GM19351 (cell line): ENCODE data around the gene MCTP1.
"Not testable (repeated sequence)": the region's sequence is repeated elsewhere in the genome, so short reads cannot be mapped to it uniquely, and the experiment has no call there.

ENCODE experiments used
- ATAC-seq: cut with Tn5 transposase; IDR thresholded peaks from one replicate; pipeline ENCODE4 v1.9.1; 2021; ENCODE audit warnings: mild to moderate bottlenecking, moderate library complexity; ENCODE audit not compliant: unreplicated experiment

MCTP1 gene

DNA sequence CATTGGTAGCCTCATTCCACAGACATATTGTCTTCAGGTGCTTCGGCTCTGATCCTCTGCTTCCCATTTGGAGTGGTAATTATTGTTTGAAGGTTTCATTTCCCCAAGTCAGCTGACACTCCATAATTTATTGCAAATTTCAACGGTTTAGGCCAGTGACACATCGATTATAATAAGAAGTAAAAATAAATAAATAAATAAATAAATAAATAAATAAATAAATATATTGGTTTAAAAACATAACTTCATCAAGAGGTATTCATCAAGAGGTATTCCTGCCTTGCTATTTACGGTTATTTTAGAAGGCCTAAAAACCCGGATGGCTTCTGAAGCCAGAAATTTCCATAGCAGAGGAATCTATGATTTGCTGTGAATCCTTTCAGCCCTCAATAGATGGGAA, 393.3 kb downstream of the MCTP1 start:
- ATAC-seq, result no peak

DNA sequence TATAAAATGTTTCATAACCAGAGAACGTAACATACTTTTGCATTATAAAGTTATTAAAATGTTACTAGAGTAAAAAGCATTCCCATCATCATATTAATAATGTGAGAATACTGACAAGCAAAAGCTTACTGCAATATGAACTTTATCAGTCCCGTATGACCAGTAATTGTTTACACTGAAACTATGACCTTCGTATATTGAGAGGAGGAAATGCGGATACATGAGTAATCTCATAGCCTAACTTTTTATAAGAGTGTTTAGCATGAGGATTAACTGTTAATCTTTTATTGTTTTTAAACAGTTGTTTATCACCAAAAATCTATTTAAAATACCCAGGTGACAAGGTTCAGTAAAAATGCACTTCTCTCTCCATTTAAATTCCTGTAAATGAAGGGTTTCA, 394.0 kb downstream of the MCTP1 start:
- ATAC-seq, result no peak

DNA sequence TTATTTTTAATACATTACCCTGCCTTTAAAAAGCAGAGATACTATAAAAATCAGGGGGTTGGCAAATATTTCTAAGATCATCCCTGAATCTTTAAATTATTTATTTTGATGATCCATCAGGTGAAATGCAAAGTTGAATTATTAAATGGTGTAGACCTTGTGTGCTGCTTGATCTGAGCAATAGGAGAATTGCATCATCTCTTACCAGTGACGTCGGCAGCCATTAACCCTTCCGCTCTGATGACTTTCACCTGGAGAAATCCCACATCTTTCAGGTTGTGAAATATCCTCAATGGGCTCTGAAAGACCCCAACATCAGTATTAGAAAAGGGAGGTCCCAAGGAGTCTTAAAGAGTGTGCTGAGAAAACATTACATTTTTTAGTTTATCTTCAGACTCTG, 396.2 kb downstream of the MCTP1 start:
- ATAC-seq, result no peak

- no peak for ATAC-seq
Observed at GRCh38 chr5:94885931-94886330, 399.0 kb downstream of the MCTP1 start.

DNA sequence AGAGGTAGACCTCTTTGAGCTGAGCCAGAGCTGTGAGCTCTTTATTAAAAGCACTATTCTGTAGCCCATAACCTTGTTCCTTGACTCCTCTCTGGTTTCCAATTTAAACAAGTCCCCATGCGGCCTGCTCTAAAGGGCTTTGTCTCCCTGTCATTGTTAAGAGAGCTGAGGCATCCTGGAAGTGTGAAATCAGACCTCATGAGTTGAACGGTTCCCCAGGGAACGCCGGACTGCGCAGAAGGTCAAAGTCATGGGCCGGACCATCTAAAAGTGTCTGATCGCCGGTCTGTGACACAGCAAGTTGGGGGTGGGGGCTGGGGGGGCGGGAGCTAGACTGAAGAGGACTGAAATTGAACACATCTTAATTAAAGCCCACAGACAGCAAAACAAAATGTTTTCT, 400.6 kb downstream of the MCTP1 start:
- ATAC-seq, result no peak

- no peak for ATAC-seq
Observed at GRCh38 chr5:94872526-94872925, 412.4 kb downstream of the MCTP1 start.

GRCh38 chr5:94870511-94871183, 414.2 kb downstream of the MCTP1 start:
- ATAC-seq, result no peak

- no peak for ATAC-seq
Observed at GRCh38 chr5:94869921-94870320, 415.0 kb downstream of the MCTP1 start.

- ATAC-seq, result no peak
Observed at GRCh38 chr5:94863951-94864350, 420.9 kb downstream of the MCTP1 start.

DNA sequence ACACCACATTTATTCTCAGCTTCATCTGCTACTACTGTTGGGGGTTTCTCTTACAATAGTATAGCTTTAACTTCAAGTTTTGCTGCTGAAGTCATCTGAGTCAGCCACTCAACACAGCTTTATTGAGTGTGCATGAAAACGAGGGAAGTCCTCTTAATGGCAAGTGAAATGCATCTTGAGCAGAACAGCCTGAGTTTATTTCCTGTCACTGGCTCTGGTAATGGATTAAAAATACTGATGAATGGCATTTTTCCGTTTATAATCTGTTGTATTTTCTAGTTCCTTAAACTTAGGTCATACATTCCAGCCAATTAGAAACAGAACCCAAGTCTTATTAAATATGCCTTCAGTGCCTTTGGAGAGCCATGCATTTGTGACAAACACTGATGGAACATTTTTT, 427.8 kb downstream of the MCTP1 start:
- ATAC-seq, result no peak

GRCh38 chr5:94856257-94856800, 428.6 kb downstream of the MCTP1 start:
- no peak for ATAC-seq

- ATAC-seq, result no peak
Observed at GRCh38 chr5:94855543-94855942, 429.4 kb downstream of the MCTP1 start.

- no peak for ATAC-seq
Observed at GRCh38 chr5:94853120-94853519, 431.8 kb downstream of the MCTP1 start.

DNA sequence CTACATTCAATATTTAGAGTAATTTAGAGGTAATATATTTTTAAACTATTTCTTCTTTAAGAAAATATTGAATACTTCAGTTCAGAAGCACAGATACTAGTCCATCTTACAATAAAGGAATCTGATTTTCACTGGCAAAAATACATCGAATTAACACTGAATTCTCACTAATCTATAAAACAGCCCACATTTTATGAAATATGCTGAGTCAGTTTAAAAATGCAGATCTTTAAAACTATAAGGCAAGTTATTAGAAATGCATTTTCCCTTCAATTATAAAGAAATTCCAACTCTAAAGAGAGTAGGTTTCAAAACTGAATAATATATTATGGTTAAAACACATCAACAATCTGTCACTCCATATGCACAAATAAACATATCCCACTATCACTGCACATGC, 433.9 kb downstream of the MCTP1 start:
- ATAC-seq, result no peak

- peak; percentile 96 for ATAC-seq
Observed at GRCh38 chr5:94849821-94850736, 434.8 kb downstream of the MCTP1 start.

DNA sequence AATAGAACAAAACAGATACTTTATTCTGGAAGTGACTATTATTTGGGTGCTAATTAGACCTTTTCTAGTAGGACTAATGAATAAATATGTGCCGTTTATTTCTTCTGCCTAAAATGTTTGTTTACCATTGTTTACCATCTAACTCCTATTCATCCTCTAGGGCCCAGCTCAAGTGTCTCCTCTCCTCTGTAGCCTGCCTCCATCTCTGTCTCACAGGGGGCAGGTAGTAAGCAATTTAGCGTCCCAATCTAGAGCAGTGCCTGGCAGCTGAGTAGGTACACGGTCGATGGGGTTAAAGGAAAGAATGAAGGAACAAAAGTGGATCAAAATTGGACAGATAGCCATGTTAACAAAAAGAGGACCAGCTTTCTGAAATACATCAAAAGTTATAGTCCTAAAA, 435.6 kb downstream of the MCTP1 start:
- no peak for ATAC-seq

DNA sequence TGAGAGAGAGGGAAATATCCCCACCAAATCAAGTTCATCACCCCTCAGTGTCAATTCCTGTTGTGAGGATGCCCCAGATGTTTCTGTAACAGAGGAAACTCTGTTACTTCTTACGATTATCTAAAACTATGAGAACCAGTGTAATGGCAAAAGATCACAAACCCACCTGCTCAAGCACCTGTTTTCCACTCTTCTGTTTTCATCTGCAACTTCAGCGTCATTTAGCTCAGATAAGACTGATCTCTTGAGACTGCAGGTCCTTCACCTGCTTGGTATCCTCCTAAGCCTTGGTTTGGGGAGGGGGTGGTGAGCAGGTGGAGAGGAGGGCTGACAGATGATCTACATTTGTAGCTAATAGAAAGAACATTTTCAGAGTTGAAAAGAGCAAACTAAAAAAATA, 437.2 kb downstream of the MCTP1 start:
- ATAC-seq, result no peak

- ATAC-seq, result no peak
Observed at GRCh38 chr5:94847019-94847418, 437.9 kb downstream of the MCTP1 start.

- ATAC-seq, result not testable (repeated sequence)
Observed at GRCh38 chr5:94845696-94846095, 439.2 kb downstream of the MCTP1 start.

GRCh38 chr5:94841598-94842322, 443.1 kb downstream of the MCTP1 start:
- no peak for ATAC-seq

- no peak for ATAC-seq
Observed at GRCh38 chr5:94833851-94834250, 451.0 kb downstream of the MCTP1 start.
